GM23338 (cell line): ENCODE measurements around the gene RBM33. TPM values are rescaled to one million over a fixed set of nuclear protein-coding genes. Genes with fewer than 3 reads are reported as not detected.

Source experiments
- ATAC-seq: fragments of 200-7000 bp; cut with Tn5 transposase; 3 replicates; pipeline ENCODE4 v1.9.1; 2020
- DNase-seq: peaks from one replicate; pipeline ENCODE4 v3.0.0-alpha.2; 2015; ENCODE audit warnings: low spot score
- H2AFZ ChIP-seq: fragments of 200-600 bp; sonication (generic); 2 replicates; pipeline ENCODE4 v1.8.0; 2016; ENCODE audit warnings: antibody characterized with exemption, mild to moderate bottlenecking, moderate library complexity
- H3F3A ChIP-seq: fragments of 200-600 bp; sonication (generic); replicated peaks from 2 replicates; pipeline ENCODE4 v1.8.0; 2017; ENCODE audit warnings: antibody characterized with exemption, mixed run types, low read depth
- H3K27ac ChIP-seq: fragments of 200-600 bp; sonication (generic); 2 replicates; pipeline ENCODE4 v1.6.1; 2016; ENCODE audit warnings: low read depth
- H3K27me3 ChIP-seq: fragments of 200-600 bp; sonication (generic); 2 replicates; pipeline ENCODE4 v1.8.0; 2016; ENCODE audit warnings: mild to moderate bottlenecking, mixed run types, moderate library complexity; ENCODE audit not compliant: insufficient read depth
- H3K36me3 ChIP-seq: fragments of 200-600 bp; sonication (generic); 2 replicates; pipeline ENCODE4 v1.8.0; 2016; ENCODE audit warnings: mild to moderate bottlenecking; ENCODE audit not compliant: insufficient read depth
- H3K4me1 ChIP-seq: fragments of 200-600 bp; sonication (generic); 2 replicates; pipeline ENCODE4 v1.8.0; 2016; ENCODE audit warnings: mild to moderate bottlenecking, moderate library complexity; ENCODE audit not compliant: insufficient read depth
- H3K4me2 ChIP-seq: fragments of 200-600 bp; sonication (generic); 2 replicates; pipeline ENCODE4 v1.7.1; 2017; ENCODE audit warnings: mixed run types
- H3K4me3 ChIP-seq: fragments of 200-600 bp; sonication (generic); 2 replicates; pipeline ENCODE4 v1.6.1; 2016; ENCODE audit warnings: mixed run types
- H3K79me2 ChIP-seq: fragments of 200-600 bp; sonication (generic); replicated peaks from 2 replicates; pipeline ENCODE4 v1.8.0; 2017; ENCODE audit warnings: mild to moderate bottlenecking; ENCODE audit not compliant: insufficient read depth
- H3K9me2 ChIP-seq: fragments of 200-600 bp; sonication (generic); 2 replicates; pipeline ENCODE4 v1.8.0; 2017; ENCODE audit not compliant: insufficient read depth
- H4K20me1 ChIP-seq: fragments of 200-600 bp; sonication (generic); replicated peaks from 2 replicates; pipeline ENCODE4 v1.8.0; 2017; ENCODE audit warnings: mild to moderate bottlenecking; ENCODE audit not compliant: insufficient read depth
- H3K27ac Mint-ChIP-seq: 2 replicates; pipeline ENCODE4 v1.8.0; 2020; ENCODE audit warnings: inconsistent platforms, mild to moderate bottlenecking, moderate library complexity, mixed read lengths
- H3K27me3 Mint-ChIP-seq: 3 replicates; pipeline ENCODE4 v1.8.0; 2022; ENCODE audit warnings: low read depth, mild to moderate bottlenecking, moderate library complexity, mixed read lengths, inconsistent platforms; ENCODE audit not compliant: insufficient read depth, poor library complexity
- H3K36me3 Mint-ChIP-seq: 3 replicates; pipeline ENCODE4 v1.8.0; 2021; ENCODE audit warnings: low read depth, mild to moderate bottlenecking, inconsistent platforms, moderate library complexity, mixed read lengths
- H3K4me1 Mint-ChIP-seq: 3 replicates; pipeline ENCODE4 v1.8.0; 2020; ENCODE audit warnings: mild to moderate bottlenecking, inconsistent platforms, mixed read lengths
- H3K4me3 Mint-ChIP-seq: 3 replicates; pipeline ENCODE4 v1.8.0; 2021; ENCODE audit warnings: moderate library complexity, mild to moderate bottlenecking, inconsistent platforms, mixed read lengths
- H3K9me3 Mint-ChIP-seq: 3 replicates; pipeline ENCODE4 v1.8.0; 2020; ENCODE audit warnings: moderate library complexity, mild to moderate bottlenecking, inconsistent platforms, mixed read lengths
- CREB1 ChIP-seq: fragments of 250-450 bp; sonication (Bioruptor Pico); IDR thresholded peaks from 2 replicates; pipeline ENCODE4 v1.5.0; 2020; ENCODE audit warnings: low read depth, mild to moderate bottlenecking, moderate library complexity
- EZH2 ChIP-seq: fragments of 200-600 bp; sonication (generic); IDR thresholded peaks from one replicate; pipeline ENCODE4 v1.8.0; 2017; ENCODE audit warnings: antibody characterized with exemption, mild to moderate bottlenecking, low read depth; ENCODE audit not compliant: unreplicated experiment
- EZH2phosphoT487 ChIP-seq: fragments of 200-600 bp; sonication (generic); IDR thresholded peaks from one replicate; pipeline ENCODE4 v1.8.1; 2018; ENCODE audit warnings: antibody characterized with exemption; ENCODE audit not compliant: unreplicated experiment
- JUNB ChIP-seq: IDR thresholded peaks from one replicate; pipeline ENCODE4 v1.6.1; 2016; ENCODE audit warnings: antibody characterized with exemption; ENCODE audit not compliant: unreplicated experiment
- NANOG ChIP-seq: IDR thresholded peaks from 2 replicates; pipeline ENCODE4 v1.6.1; 2016; ENCODE audit warnings: antibody characterized with exemption, borderline replicate concordance
- POLR2AphosphoS5 ChIP-seq: IDR thresholded peaks from 2 replicates; pipeline ENCODE4 v1.6.1; 2016; ENCODE audit warnings: antibody characterized with exemption, low read depth
- STAT1 ChIP-seq: IDR thresholded peaks from one replicate; pipeline ENCODE4 v1.6.1; 2016; ENCODE audit warnings: antibody characterized with exemption; ENCODE audit not compliant: unreplicated experiment
- ZNF114 ChIP-seq: fragments of 250-450 bp; sonication (Bioruptor Pico); IDR thresholded peaks from 2 replicates; pipeline ENCODE4 v1.5.0; 2020; ENCODE audit warnings: mild to moderate bottlenecking, moderate library complexity
- ZNF331 ChIP-seq: fragments of 250-450 bp; sonication (Bioruptor Pico); IDR thresholded peaks from 2 replicates; pipeline ENCODE4 v1.5.0; 2020; ENCODE audit warnings: low read depth, mild to moderate bottlenecking, moderate library complexity
- polyA plus RNA-seq: library from polyadenylated mRNA; unstranded; fragments of >200 nt; fragmentation: Nextera tagmentation; extraction: Ambion mirVana; gene quantifications from 2 replicates; pipeline ENCODE4 v1.2.1, GENCODE V29; 2016
- total RNA-seq: library from RNA; depleted of rRNA; stranded (reverse); fragments of >200 nt; shearing (Covaris generic); gene quantifications from 2 replicates; pipeline ENCODE4 v1.2.3, GENCODE V29; 2014
- TF ChIP-seq, protein P1 (sequence below): IDR thresholded peaks from 2 replicates; pipeline ENCODE4 v1.6.1; 2016; ENCODE audit warnings: antibody characterized with exemption
- TF ChIP-seq, protein P2 (sequence below): IDR thresholded peaks from one replicate; pipeline ENCODE4 v1.6.1; 2018; ENCODE audit warnings: antibody characterized with exemption; ENCODE audit not compliant: unreplicated experiment
- TF ChIP-seq, protein P3 (sequence below), 2 experiments: fragments of 200-600 bp in 1 of 2; sonication (generic) in 1 of 2; conservative IDR thresholded peaks; 2 replicates each; pipeline versions ENCODE4 v1.5.1 to v1.6.1; 2016 to 2017; ENCODE audit warnings: antibody characterized with exemption in 2 of 2, low read depth in 2 of 2, mild to moderate bottlenecking in 2 of 2, moderate library complexity in 1 of 2

The RBM33 gene
- total and polyA plus RNA-seq, 2 experiments from 2014 or later, result 47.7 to 94.7 TPM

DNA sequence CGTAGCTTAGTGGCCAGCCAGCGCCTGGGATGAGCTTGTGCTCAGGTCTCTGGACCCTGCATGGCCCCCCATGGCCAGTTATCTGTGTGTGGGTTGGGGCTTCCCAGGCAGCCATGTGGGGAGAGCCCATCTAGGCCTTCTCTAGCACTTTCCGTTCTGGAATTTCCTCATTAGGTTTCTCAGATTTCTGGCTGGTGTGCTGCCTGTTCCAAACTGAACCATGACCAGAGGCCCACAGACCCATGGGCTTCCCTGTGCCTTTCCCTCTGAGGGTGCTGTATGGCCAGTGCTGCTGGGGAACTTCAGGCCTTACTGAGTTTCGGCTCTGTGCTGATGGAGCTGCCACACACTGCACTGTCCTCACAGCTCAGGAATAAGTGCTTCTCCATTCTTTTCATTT is 117.6 kb downstream of the RBM33 start (continued):
- TF ChIP-seq, protein P1, sequence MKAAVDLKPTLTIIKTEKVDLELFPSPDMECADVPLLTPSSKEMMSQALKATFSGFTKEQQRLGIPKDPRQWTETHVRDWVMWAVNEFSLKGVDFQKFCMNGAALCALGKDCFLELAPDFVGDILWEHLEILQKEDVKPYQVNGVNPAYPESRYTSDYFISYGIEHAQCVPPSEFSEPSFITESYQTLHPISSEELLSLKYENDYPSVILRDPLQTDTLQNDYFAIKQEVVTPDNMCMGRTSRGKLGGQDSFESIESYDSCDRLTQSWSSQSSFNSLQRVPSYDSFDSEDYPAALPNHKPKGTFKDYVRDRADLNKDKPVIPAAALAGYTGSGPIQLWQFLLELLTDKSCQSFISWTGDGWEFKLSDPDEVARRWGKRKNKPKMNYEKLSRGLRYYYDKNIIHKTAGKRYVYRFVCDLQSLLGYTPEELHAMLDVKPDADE, result no peak
- no peak for TF ChIP-seq EZH2phosphoT487
- no peak for TF ChIP-seq CREB1 (CRISPR knock-in tag)
- TF ChIP-seq JUNB, result no peak
- TF ChIP-seq NANOG, result no peak
- TF ChIP-seq STAT1, result no peak
- TF ChIP-seq, protein P2, sequence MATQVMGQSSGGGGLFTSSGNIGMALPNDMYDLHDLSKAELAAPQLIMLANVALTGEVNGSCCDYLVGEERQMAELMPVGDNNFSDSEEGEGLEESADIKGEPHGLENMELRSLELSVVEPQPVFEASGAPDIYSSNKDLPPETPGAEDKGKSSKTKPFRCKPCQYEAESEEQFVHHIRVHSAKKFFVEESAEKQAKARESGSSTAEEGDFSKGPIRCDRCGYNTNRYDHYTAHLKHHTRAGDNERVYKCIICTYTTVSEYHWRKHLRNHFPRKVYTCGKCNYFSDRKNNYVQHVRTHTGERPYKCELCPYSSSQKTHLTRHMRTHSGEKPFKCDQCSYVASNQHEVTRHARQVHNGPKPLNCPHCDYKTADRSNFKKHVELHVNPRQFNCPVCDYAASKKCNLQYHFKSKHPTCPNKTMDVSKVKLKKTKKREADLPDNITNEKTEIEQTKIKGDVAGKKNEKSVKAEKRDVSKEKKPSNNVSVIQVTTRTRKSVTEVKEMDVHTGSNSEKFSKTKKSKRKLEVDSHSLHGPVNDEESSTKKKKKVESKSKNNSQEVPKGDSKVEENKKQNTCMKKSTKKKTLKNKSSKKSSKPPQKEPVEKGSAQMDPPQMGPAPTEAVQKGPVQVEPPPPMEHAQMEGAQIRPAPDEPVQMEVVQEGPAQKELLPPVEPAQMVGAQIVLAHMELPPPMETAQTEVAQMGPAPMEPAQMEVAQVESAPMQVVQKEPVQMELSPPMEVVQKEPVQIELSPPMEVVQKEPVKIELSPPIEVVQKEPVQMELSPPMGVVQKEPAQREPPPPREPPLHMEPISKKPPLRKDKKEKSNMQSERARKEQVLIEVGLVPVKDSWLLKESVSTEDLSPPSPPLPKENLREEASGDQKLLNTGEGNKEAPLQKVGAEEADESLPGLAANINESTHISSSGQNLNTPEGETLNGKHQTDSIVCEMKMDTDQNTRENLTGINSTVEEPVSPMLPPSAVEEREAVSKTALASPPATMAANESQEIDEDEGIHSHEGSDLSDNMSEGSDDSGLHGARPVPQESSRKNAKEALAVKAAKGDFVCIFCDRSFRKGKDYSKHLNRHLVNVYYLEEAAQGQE, result no peak
- no peak for TF ChIP-seq POLR2AphosphoS5
- no peak for TF ChIP-seq EZH2

DNA sequence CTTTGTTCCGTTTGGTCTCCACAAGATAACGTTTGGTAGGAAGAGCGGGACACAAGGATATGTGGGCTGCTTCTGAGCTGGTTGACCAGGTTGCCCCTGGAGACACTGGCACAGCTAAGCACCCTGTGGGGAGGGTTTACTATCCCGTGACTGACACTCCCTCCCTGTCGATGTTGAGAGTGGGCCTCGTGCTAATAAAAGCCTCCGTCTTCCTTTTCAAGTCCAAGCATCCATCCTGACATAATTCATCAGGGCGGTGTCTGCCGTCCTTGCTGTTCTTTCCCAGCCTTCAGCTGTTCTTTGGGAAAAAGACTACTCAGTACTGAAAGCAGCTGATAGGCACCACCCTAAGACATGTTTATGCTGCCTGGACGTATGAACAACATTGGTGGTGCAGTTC is 118.2 kb downstream of the RBM33 start:
- Histone ChIP-seq H3F3A (0 out of 2 replicates have a peak, but pooled peaks cover 4% of the 10 kb centered on the region), H3K79me2 (peaks cover 56% of the 10 kb centered on the region), H3K36me3 (peaks cover 16% of the 10 kb centered on the region), H2AFZ (no peak overlapping the region), H3K4me1 (peaks cover 12% of the 10 kb centered on the region), H3K9me2 (no peaks in the 10 kb centered on the region), H3K4me2 (no peak overlapping the region), H4K20me1 (peaks cover 49% of the 10 kb centered on the region), H3K27ac (no peak overlapping the region; the same call in 1 of the 2 replicates), H3K4me3 (no peak overlapping the region), H3K27me3 (no peaks in the 10 kb centered on the region)
- peaks cover 46% of the 10 kb centered on the region for H3K36me3 Mint-ChIP-seq
- DNase-seq (no peak), ATAC-seq (no peak)
- no peak overlapping the region for H3K27ac Mint-ChIP-seq
- H3K9me3 Mint-ChIP-seq, result no peaks in the 10 kb centered on the region
- peaks cover 5% of the 10 kb centered on the region for H3K27me3 Mint-ChIP-seq
- peaks cover 48% of the 10 kb centered on the region for H3K4me1 Mint-ChIP-seq
- H3K4me3 Mint-ChIP-seq, result no peak overlapping the region
- TF ChIP-seq ZNF331, result no peak
- no peak for TF ChIP-seq EZH2phosphoT487
- no peak for TF ChIP-seq JUNB
- no peak for TF ChIP-seq NANOG
- no peak for TF ChIP-seq CREB1 (CRISPR knock-in tag)
- TF ChIP-seq POLR2AphosphoS5, result no peak
- no peak for TF ChIP-seq STAT1
- no peak for TF ChIP-seq EZH2
- no peak for TF ChIP-seq ZNF114 (CRISPR knock-in tag)
- TF ChIP-seq, protein P2, result no peak
- TF ChIP-seq, protein P1, result no peak
- TF ChIP-seq, protein P3, sequence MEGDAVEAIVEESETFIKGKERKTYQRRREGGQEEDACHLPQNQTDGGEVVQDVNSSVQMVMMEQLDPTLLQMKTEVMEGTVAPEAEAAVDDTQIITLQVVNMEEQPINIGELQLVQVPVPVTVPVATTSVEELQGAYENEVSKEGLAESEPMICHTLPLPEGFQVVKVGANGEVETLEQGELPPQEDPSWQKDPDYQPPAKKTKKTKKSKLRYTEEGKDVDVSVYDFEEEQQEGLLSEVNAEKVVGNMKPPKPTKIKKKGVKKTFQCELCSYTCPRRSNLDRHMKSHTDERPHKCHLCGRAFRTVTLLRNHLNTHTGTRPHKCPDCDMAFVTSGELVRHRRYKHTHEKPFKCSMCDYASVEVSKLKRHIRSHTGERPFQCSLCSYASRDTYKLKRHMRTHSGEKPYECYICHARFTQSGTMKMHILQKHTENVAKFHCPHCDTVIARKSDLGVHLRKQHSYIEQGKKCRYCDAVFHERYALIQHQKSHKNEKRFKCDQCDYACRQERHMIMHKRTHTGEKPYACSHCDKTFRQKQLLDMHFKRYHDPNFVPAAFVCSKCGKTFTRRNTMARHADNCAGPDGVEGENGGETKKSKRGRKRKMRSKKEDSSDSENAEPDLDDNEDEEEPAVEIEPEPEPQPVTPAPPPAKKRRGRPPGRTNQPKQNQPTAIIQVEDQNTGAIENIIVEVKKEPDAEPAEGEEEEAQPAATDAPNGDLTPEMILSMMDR (conservative IDR thresholded peaks at IDR 0.05; ENCODE audit: low read depth in 2 of 2), result no peak
